AG04450 (cell line): ENCODE results near the gene SLC25A48. TPM values are rescaled to one million over a fixed set of nuclear protein-coding genes. Genes with fewer than 3 reads are reported as not detected.

Experiments
- CTCF ChIA-PET: fragments of 300-600, 350-600 bp; formaldehyde crosslinking; extraction: SDS; loops from one replicate; lab custom pipeline; 2022; ENCODE audit warnings: antibody characterized with exemption, inconsistent platforms; lab: Charles Lee
- POLR2A ChIA-PET: fragments of 350-600 bp; formaldehyde crosslinking; extraction: SDS; loops from one replicate; lab custom pipeline; 2021; ENCODE audit warnings: antibody characterized with exemption, inconsistent platforms; lab: Yijun Ruan, JAX
- DNase-seq: peaks from one replicate; pipeline ENCODE4 v3.0.0-alpha.2; 2011; ENCODE audit warnings: low read depth, low spot score
- H3K27ac ChIP-seq: one replicate; pipeline ENCODE4 v1.5.1; 2012; ENCODE audit warnings: low read depth, low read length, control low read depth
- H3K27me3 ChIP-seq: one replicate; pipeline ENCODE4 v1.6.0; 2012; ENCODE audit warnings: low read length; ENCODE audit not compliant: control insufficient read depth, insufficient read depth
- H3K4me3 ChIP-seq: 2 replicates; pipeline ENCODE4 v1.5.1; 2011; ENCODE audit warnings: mild to moderate bottlenecking, low read depth, low read length, control low read depth
- H3K9me3 ChIP-seq: 2 replicates; pipeline ENCODE4 v1.5.1; 2012; ENCODE audit warnings: low read length; ENCODE audit not compliant: control insufficient read depth, insufficient read depth
- polyA plus RNA-seq: library from polyadenylated mRNA; depleted of rRNA; stranded (reverse); fragments of >200 nt; gene quantifications from 2 replicates; pipeline ENCODE4 v1.2.3, GENCODE V29; 2011
- TF ChIP-seq, protein P1 (sequence below): IDR thresholded peaks from 2 replicates; pipeline ENCODE4 v1.5.1; 2011; ENCODE audit warnings: low read depth, low read length, control low read depth, inconsistent platforms

The SLC25A48 gene
- polyA plus RNA-seq, 1 experiment: not detected

DNA sequence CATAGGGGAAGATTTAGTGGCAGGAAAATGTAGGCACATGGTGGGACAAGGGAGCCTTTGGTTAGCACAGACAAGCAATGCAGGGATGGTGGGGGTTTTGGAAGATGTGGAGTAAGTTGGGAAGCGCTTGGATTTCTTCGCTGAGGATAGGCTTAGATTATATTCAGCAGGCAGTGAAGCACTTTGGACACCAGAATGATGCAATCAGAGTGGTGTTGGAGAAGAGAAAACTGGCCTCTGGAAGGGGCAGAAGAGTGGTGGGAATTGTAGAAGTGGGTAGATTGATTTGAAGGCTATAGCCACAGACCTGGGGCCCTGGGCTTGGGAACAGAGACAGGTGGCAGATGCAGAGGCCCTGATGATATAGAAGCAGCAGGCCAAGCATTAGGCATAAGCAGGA lies 28.3 kb downstream of the SLC25A48 start:
- CTCF ChIA-PET: no interaction called here
- no peak overlapping the region for H3K4me3 ChIP-seq

DNA sequence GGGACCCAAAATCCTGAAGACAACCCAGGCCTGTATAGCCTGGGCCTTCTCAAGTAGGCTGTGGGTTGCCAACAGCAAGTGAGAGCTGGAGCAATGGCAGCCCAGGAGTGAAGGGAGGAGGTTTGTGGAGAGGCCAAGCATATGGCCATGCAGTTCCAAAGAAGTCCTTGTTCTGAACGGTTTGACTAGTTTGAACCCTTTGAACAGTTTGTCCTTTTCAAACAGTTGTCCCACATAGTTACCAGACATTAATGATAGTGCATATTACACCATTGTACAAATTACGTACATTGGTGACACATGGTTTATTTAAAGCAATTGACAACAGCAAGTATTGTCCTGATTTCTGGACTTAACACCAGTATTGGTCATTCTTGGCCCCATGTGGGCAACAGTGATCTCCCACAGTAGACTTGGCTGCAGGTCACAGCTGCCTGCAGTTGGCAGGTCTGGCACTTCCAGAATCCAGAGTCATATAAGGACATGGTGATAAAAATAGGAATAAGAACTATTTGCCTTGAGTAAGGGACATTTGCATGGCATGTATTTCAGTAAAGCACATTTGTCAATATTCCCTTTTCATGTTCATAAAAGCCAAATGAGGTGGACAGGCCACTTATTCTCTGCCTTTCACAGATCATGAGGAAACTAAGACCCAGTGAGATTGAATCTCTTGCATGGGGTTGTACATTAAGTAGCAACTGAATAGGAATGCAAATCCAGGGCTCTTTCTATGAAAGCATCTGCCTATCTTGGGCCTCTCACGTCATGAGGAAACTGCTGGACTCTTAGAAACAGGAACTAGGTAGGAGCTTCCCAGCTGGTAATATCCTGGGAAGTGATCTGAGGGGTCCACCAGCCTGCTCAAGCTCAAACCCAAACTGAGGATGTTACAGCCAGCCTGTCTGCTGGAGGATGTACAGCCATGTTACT lies 30.3 kb downstream of the SLC25A48 start:
- DNase-seq: no peak
- no peak overlapping the region for H3K4me3 ChIP-seq
- POLR2A ChIA-PET: no interaction called here
- no peaks in the 10 kb centered on the region for H3K9me3 ChIP-seq
- CTCF ChIA-PET: no interaction called here
- H3K27ac ChIP-seq: no peak overlapping the region
- H3K27me3 ChIP-seq: peaks cover 5% of the 10 kb centered on the region
- TF ChIP-seq, protein P1, sequence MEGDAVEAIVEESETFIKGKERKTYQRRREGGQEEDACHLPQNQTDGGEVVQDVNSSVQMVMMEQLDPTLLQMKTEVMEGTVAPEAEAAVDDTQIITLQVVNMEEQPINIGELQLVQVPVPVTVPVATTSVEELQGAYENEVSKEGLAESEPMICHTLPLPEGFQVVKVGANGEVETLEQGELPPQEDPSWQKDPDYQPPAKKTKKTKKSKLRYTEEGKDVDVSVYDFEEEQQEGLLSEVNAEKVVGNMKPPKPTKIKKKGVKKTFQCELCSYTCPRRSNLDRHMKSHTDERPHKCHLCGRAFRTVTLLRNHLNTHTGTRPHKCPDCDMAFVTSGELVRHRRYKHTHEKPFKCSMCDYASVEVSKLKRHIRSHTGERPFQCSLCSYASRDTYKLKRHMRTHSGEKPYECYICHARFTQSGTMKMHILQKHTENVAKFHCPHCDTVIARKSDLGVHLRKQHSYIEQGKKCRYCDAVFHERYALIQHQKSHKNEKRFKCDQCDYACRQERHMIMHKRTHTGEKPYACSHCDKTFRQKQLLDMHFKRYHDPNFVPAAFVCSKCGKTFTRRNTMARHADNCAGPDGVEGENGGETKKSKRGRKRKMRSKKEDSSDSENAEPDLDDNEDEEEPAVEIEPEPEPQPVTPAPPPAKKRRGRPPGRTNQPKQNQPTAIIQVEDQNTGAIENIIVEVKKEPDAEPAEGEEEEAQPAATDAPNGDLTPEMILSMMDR: no peak

More for the DNA sequence above, 28.3 kb downstream of the SLC25A48 start:
- POLR2A ChIA-PET: no interaction called here
- TF ChIP-seq, protein P1: no peak
- Histone ChIP-seq H3K9me3 (no peaks in the 10 kb centered on the region), H3K27me3 (peaks cover 5% of the 10 kb centered on the region), H3K27ac (no peak overlapping the region)
- no peak for DNase-seq

DNA sequence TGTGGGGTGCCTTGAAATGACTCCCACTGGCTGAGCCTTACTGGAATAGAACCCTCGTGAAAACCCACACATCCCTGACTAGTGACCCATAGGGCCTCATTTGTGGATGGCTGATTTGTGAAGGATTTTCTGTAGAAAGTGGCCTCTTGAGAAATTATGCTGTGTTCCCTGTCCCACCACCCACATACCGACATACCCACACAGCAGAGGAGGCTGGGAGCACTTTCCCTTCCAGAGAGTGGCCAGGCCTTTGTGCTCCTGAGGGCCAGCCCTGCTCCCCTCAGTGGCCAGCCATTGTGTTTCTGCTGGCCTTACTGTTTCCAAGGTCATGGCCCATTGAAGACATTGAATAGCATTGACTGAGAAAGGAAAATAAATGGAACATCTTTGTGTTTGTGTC lies 31.6 kb downstream of the SLC25A48 start:
- no peak overlapping the region for H3K4me3 ChIP-seq
- H3K9me3 ChIP-seq: no peaks in the 10 kb centered on the region
- peaks cover 5% of the 10 kb centered on the region for H3K27me3 ChIP-seq
- no peak overlapping the region for H3K27ac ChIP-seq
- DNase-seq: no peak
- CTCF ChIA-PET: no interaction called here
- POLR2A ChIA-PET: no interaction called here
- TF ChIP-seq, protein P1: no peak

DNA sequence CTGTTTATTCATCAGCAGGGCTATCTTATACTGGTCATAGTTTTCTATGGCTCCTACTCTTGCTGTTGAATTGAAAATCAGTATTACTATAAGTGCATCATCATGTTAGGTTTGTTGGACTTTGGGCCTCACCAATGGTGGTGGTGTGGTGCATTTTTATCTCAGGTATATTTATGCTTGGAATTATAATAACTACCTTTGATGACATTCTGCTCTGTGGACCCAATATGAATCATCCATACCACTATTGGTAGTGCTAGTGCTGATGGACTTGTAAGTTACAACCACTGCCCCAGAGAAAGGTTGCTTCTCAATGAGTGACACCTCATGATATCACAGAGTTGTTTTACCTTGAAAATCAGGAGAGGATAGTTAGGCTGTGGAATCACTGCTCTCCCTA lies 33.1 kb downstream of the SLC25A48 start:
- DNase-seq: no peak
- TF ChIP-seq, protein P1: no peak
- Histone ChIP-seq H3K27me3 (peaks cover 5% of the 10 kb centered on the region), H3K9me3 (no peaks in the 10 kb centered on the region; the same call in 1 of the 2 replicates), H3K4me3 (no peak overlapping the region), H3K27ac (no peak overlapping the region)
- ChIA-PET CTCF (no interaction called here), POLR2A (no interaction called here)

DNA sequence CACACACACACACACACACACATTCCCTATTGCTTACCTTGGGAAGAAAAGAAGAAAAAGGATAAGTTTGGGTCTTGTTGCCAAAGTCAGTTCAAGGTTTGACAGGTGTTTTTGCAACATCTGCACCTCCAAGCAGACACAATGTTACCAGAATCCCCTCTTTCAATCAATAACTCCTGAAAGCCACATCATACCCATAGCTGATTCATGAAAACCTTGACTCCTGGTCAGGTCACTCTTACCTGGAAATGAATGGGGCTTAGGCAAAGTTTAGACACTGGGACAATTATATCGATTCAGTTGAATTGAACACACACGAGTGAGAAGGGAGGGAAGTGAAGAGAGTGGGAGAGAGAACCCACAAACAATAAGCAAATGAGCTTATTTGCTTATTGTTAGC lies 34.2 kb downstream of the SLC25A48 start:
- TF ChIP-seq, protein P1: no peak
- peaks cover 3% of the 10 kb centered on the region for H3K27me3 ChIP-seq
- ChIA-PET POLR2A (no interaction called here), CTCF (interaction anchor here (1.2 kb wide), 1 partner anchor 38 kb away, joined by 5 read pairs; no protein-coding TSS in a partner anchor)
- H3K9me3 ChIP-seq: no peaks in the 10 kb centered on the region; the same call in 1 of the 2 replicates
- no peak for DNase-seq
- H3K27ac ChIP-seq: no peak overlapping the region
- no peak overlapping the region for H3K4me3 ChIP-seq
